ENCODE results near the gene DGKE. TPM values are rescaled to one million over a fixed set of nuclear protein-coding genes. Genes with fewer than 3 reads are reported as not detected.

DGKE gene
- total and polyA plus RNA-seq, 2 of the 8 experiments (the other 6 are each of a cell fraction or from before 2014, with no cell fraction given): 1.7 to 7.4 TPM

DNA sequence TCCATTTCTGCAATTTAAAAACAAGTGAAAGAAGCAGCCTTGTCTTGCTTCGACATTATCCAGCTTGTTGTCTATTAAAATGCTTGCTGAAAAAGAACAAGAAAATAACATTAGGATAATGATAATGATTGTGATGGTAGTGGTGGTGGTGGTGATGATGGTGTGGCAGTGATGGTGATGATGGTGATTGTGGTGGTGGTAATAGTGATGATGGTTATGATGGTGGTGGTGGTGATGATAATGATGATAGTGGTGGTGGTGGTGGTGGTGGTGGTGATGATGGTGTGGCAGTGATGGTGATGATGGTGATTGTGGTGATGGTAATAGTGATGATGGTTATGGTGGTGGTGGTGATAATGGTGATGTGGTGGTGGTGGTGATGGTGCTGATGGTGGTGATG lies 41.7 kb upstream of the DGKE start:
- no peak overlapping the region for H4K5ac ChIP-seq (ENCODE audit: insufficient read length, low read depth, low read length)
- no peak overlapping the region for H3K23ac ChIP-seq (ENCODE audit: insufficient read length)
- H2BK15ac ChIP-seq (ENCODE audit: low read length): no peak overlapping the region
- no peak overlapping the region for H2BK5ac ChIP-seq (ENCODE audit: low read depth, low read length)
- no peak overlapping the region for H2BK12ac ChIP-seq (ENCODE audit: low read depth, low read length)
- H3K27ac ChIP-seq (ENCODE audit: low read depth, low read length): no peak overlapping the region
- WGBS, 2 experiments (ENCODE audit: extremely low coverage in 1 of 2, insufficient coverage in 1 of 2, insufficient read length in 1 of 2, insufficient replicate concordance in 2 of 2, low coverage in 1 of 2, low lambda C conversion rate in 2 of 2, missing lambda C conversion rate in 1 of 2): 89% methylated on average over 1 of the region's 1 CpG; no CpG with 5 or more reads in 1 of the 2 experiments
- POLR2A ChIA-PET (ENCODE audit: partially characterized antibody): no interaction called here
- peaks cover 6% of the 10 kb centered on the region; the same call in 1 of the 2 replicates for H3K23me2 ChIP-seq (ENCODE audit: low read depth, low read length)
- H2BK120ac ChIP-seq (replicated peaks; ENCODE audit: low read depth, low read length): no peak overlapping the region
- no peak overlapping the region for H2BK20ac ChIP-seq (ENCODE audit: low read length)
- H2AK5ac ChIP-seq (ENCODE audit: low read depth, low read length): no peak overlapping the region
- DNase-seq (ENCODE audit: low read depth in 1 of 2, low spot score in 2 of 2) (no peak), FAIRE-seq (no peak)
- H3K18ac ChIP-seq (ENCODE audit: extremely low read depth, low read length): no peak overlapping the region
- no peaks in the 10 kb centered on the region for H3K79me1 ChIP-seq (ENCODE audit: low read depth, low read length)
- H3K36me3 ChIP-seq (ENCODE audit: control insufficient read depth in 2 of 4, insufficient read depth in 4 of 4, low read length in 3 of 4): no peaks in the 10 kb centered on the region
- H4K20me1 ChIP-seq (replicated peaks in 1 of 2; ENCODE audit: control insufficient read depth in 1 of 2, insufficient read depth in 2 of 2, low read length in 2 of 2): no peaks in the 10 kb centered on the region
- no peak overlapping the region for H3K4me2 ChIP-seq (ENCODE audit: insufficient read depth in 1 of 2, low read depth in 2 of 2, low read length in 2 of 2)
- H3K14ac ChIP-seq (ENCODE audit: insufficient read length): no peak overlapping the region
- CTCF ChIA-PET (ENCODE audit: partially characterized antibody): interaction anchor here (1.0 to 6.5 kb wide), 2 partner anchors 12 to 27 kb away, joined by 4 to 31 read pairs; no protein-coding TSS in a partner anchor
- no peaks in the 10 kb centered on the region for H3K79me2 ChIP-seq (ENCODE audit: control insufficient read depth in 1 of 2, insufficient read depth in 2 of 2, low read length in 2 of 2)
- no peaks in the 10 kb centered on the region for H3K4me1 ChIP-seq (replicated peaks in 1 of 4; ENCODE audit: control insufficient read depth in 3 of 4, insufficient read depth in 4 of 4, low read length in 3 of 4)
- no peaks in the 10 kb centered on the region; a peak in 1 of 7 replicates for H3K27me3 ChIP-seq (replicated peaks in 1 of 4; ENCODE audit: control insufficient read depth in 3 of 4, extremely low read depth in 1 of 4, insufficient read depth in 3 of 4, low read length in 3 of 4)
- no peak overlapping the region for H3K4me3 ChIP-seq (ENCODE audit: extremely low read depth in 1 of 4, insufficient read depth in 2 of 4, low read depth in 3 of 4, low read length in 4 of 4)
- H4K91ac ChIP-seq (replicated peaks; ENCODE audit: insufficient read length, low read length): no peak overlapping the region
- H3K4ac ChIP-seq (replicated peaks; ENCODE audit: insufficient read length, low read depth, low read length): no peak overlapping the region
- no peak overlapping the region for H2AFZ ChIP-seq (ENCODE audit: low read length)
- H3K56ac ChIP-seq (replicated peaks; ENCODE audit: insufficient read length, low read depth, low read length): no peak overlapping the region
- no peaks in the 10 kb centered on the region; a peak in 1 of 4 replicates for H3K9me3 ChIP-seq (ENCODE audit: insufficient read depth in 2 of 2, low read depth in 1 of 2, low read length in 1 of 2)
- no peak overlapping the region for H4K8ac ChIP-seq (ENCODE audit: extremely low read depth, insufficient read depth, low read length)
- H3K9ac ChIP-seq (replicated peaks in 1 of 4; ENCODE audit: extremely low read depth in 1 of 4, low read depth in 3 of 4, low read length in 3 of 4): no peak overlapping the region
- TF ChIP-seq TAF7 (optimal IDR thresholded peaks at IDR 0.05; ENCODE audit: borderline replicate concordance, low read depth, low read length): no peak
- TF ChIP-seq BRCA1 (IDR thresholded peaks at IDR 0.05; ENCODE audit: low read depth, low read length): no peak
- no peak for TF ChIP-seq CEBPB (IDR thresholded peaks at IDR 0.05; ENCODE audit: low read depth, low read length)
- TF ChIP-seq, protein P1, sequence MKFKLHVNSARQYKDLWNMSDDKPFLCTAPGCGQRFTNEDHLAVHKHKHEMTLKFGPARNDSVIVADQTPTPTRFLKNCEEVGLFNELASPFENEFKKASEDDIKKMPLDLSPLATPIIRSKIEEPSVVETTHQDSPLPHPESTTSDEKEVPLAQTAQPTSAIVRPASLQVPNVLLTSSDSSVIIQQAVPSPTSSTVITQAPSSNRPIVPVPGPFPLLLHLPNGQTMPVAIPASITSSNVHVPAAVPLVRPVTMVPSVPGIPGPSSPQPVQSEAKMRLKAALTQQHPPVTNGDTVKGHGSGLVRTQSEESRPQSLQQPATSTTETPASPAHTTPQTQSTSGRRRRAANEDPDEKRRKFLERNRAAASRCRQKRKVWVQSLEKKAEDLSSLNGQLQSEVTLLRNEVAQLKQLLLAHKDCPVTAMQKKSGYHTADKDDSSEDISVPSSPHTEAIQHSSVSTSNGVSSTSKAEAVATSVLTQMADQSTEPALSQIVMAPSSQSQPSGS (IDR thresholded peaks at IDR 0.05; ENCODE audit: low read length): no peak
- TF ChIP-seq SIX5 (IDR thresholded peaks at IDR 0.05; ENCODE audit: low read depth, low read length): no peak
- no peak for TF ChIP-seq CBX5 (IDR thresholded peaks at IDR 0.05; ENCODE audit: low read depth, low read length)
- no peak for TF ChIP-seq MAFK (IDR thresholded peaks at IDR 0.05; ENCODE audit: low read depth, low read length)
- TF ChIP-seq BCL11A (IDR thresholded peaks at IDR 0.05; ENCODE audit: low read depth in 2 of 2, low read length in 2 of 2): no peak
- no peak for TF ChIP-seq SIN3A (conservative IDR thresholded peaks at IDR 0.05 in 1 of 2, IDR thresholded peaks at IDR 0.05 in 1 of 2; ENCODE audit: low read depth in 1 of 2, low read length in 2 of 2)
- no peak for TF ChIP-seq EP300 (IDR thresholded peaks at IDR 0.05; ENCODE audit: borderline replicate concordance in 1 of 2, low read depth in 2 of 2, low read length in 2 of 2)
- no peak for TF ChIP-seq FOSL1 (IDR thresholded peaks at IDR 0.05; ENCODE audit: insufficient read depth, low read depth, low read length)
- TF ChIP-seq SRF (IDR thresholded peaks at IDR 0.05; ENCODE audit: low read depth, low read length): no peak
